ENCODE data around the gene PPP1R15B. TPM values are rescaled to one million over a fixed set of nuclear protein-coding genes. Genes with fewer than 3 reads are reported as not detected.

Gene PPP1R15B
- total RNA-seq, 2 experiments from 2014 or later = 72.6 to 79.2 TPM

GRCh38 chr1:204443871-204444581, 32.4 kb upstream of the PPP1R15B start:
- ChIA-PET POLR2A (interaction anchor here (1.0 kb wide), 1 partner anchor 62 kb away, joined by 3 read pairs; no protein-coding TSS in a partner anchor), CTCF (ENCODE audit: unreplicated experiment) (interaction anchor here (0.5 to 1.3 kb wide), 3 partner anchors 12 to 51 kb away, joined by 3 to 5 read pairs (median 3); partner anchors contain the start of gene PIK3C2B)
- no peaks in the 10 kb centered on the region for H3K79me2 ChIP-seq (ENCODE audit: insufficient read depth, low read depth, low read length)
- no TSS peak for BruUV-seq (replicated peaks)
- peaks cover 24% of the 10 kb centered on the region for H3K4me1 ChIP-seq (ENCODE audit: insufficient read depth, low read length, poor library complexity, severe bottlenecking)
- no peak for DNase-seq (ENCODE audit: low spot score)
- intact Hi-C loops (cut with micrococcal nuclease; ENCODE audit: unreplicated experiment) = loop anchor here (10.0 kb wide), 1 partner anchor 121 kb away; no protein-coding TSS in a partner anchor
- no peak for TF ChIP-seq EZH2phosphoT487 (IDR thresholded peaks at IDR 0.05; ENCODE audit: borderline replicate concordance, low read depth, low read length)
- TF ChIP-seq CTCF (conservative IDR thresholded peaks at IDR 0.05; ENCODE audit: low read length) = no peak
- H3K4me2 ChIP-seq (ENCODE audit: low read length) = no peak overlapping the region
- H3K36me3 ChIP-seq (ENCODE audit: insufficient read depth, low read length) = no peaks in the 10 kb centered on the region
- no peaks in the 10 kb centered on the region for H3K9me2 ChIP-seq (ENCODE audit: insufficient read depth, low read length)
- no peaks in the 10 kb centered on the region for H3K9me3 ChIP-seq (ENCODE audit: low read length)
- H2AFZ ChIP-seq (ENCODE audit: low read length) = no peak overlapping the region
- no peaks in the 10 kb centered on the region for H4K20me1 ChIP-seq (ENCODE audit: insufficient read depth, low read length)
- H3K4me3 ChIP-seq (ENCODE audit: low read depth, low read length, poor library complexity, severe bottlenecking) = no peak overlapping the region
- no peak overlapping the region for H3K27ac ChIP-seq (ENCODE audit: low read depth, low read length, poor library complexity, severe bottlenecking)

GRCh38 chr1:204443260-204443619, 31.6 kb upstream of the PPP1R15B start:
- intact Hi-C loops (cut with micrococcal nuclease; ENCODE audit: unreplicated experiment) = loop anchor here (10.0 kb wide), 1 partner anchor 122 kb away; no protein-coding TSS in a partner anchor
- H3K79me2 ChIP-seq (ENCODE audit: insufficient read depth, low read depth, low read length) = no peaks in the 10 kb centered on the region
- ChIA-PET POLR2A (interaction anchor here (1.0 kb wide), 1 partner anchor 63 kb away, joined by 3 read pairs; no protein-coding TSS in a partner anchor), CTCF (ENCODE audit: unreplicated experiment) (interaction anchor here (0.5 to 1.3 kb wide), 3 partner anchors 12 to 56 kb away, joined by 3 read pairs; partner anchors contain the start of gene PIK3C2B)
- H3K9me3 ChIP-seq (ENCODE audit: low read length) = no peaks in the 10 kb centered on the region
- H3K4me2 ChIP-seq (ENCODE audit: low read length) = no peak overlapping the region
- peaks cover 17% of the 10 kb centered on the region for H3K4me1 ChIP-seq (ENCODE audit: insufficient read depth, low read length, poor library complexity, severe bottlenecking)
- H3K4me3 ChIP-seq (ENCODE audit: low read depth, low read length, poor library complexity, severe bottlenecking) = no peak overlapping the region
- no peak overlapping the region for H2AFZ ChIP-seq (ENCODE audit: low read length)
- no TSS peak for BruUV-seq (replicated peaks)
- H3K9me2 ChIP-seq (ENCODE audit: insufficient read depth, low read length) = no peaks in the 10 kb centered on the region
- no peaks in the 10 kb centered on the region for H3K36me3 ChIP-seq (ENCODE audit: insufficient read depth, low read length)
- no peak for DNase-seq (ENCODE audit: low spot score)
- no peak for TF ChIP-seq CTCF (conservative IDR thresholded peaks at IDR 0.05; ENCODE audit: low read length)
- TF ChIP-seq EZH2phosphoT487 (IDR thresholded peaks at IDR 0.05; ENCODE audit: borderline replicate concordance, low read depth, low read length) = no peak
- H4K20me1 ChIP-seq (ENCODE audit: insufficient read depth, low read length) = no peaks in the 10 kb centered on the region
- no peak overlapping the region for H3K27ac ChIP-seq (ENCODE audit: low read depth, low read length, poor library complexity, severe bottlenecking)
